VCaP (cell line): ENCODE data around the gene HHIP.

ENCODE experiments used
- H3K27ac ChIP-seq: fragments of 450-650 bp; 2 replicates; pipeline ENCODE4 v1.5.1; 2017
- CTCF ChIP-seq: fragments of 450-650 bp; conservative IDR thresholded peaks from 2 replicates; pipeline ENCODE4 v1.5.1; 2017; ENCODE audit warnings: mild to moderate bottlenecking, moderate library complexity

HHIP gene

GRCh38 chr4:144648042-144648441 is 2.1 kb downstream of the HHIP start:
- no peak for TF ChIP-seq CTCF
- H3K27ac ChIP-seq: no peak overlapping the region

DNA sequence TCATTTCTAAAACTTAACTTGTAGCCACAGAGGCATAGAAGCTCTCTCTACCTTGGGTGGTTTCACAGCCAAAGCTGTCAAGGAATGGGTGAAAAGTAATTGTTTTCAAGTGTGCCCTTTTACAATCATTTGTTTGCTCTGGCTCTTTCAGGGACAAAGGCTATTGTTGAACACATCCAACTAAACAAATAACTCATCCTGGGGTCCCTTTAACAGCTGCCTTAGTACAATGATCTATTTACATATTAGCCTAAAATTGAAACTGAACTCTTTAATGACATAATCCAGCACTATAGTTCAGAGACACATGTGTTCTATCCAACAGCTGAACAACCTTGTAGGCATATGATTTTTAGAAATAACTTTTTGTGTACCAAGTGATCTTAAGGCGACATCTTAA is 3.7 kb downstream of the HHIP start:
- TF ChIP-seq CTCF: no peak
- no peak overlapping the region for H3K27ac ChIP-seq

DNA sequence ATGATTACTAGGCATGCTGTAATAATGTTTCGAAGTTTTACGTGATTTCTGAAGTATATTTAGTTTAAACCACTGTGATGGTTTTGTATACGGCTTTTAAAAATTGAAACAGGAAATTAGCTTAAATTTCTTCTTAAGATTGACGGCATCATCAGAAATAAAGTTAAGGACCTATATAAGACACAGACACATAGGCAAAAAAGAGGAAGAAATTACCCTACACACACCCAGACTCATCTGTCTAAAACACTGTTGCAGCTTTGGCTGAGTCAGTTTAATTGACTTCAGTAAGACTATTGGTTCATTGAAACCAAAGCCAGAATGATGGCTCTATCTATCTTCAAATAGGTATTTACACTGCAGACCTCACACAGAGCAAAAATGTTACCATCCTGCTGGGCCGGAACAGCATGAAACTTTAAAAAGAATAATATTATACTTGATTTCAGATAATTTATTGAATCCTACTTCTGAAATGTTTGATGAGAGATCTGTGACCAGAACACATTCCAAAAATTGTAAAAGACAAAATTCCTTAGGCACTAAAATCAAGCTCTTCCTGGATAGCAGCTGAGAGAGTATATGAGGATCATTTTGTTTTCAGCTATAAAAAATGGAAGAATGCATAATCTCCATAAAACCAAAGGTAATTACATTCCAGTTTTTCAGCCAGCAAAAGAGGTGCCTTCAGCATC is 4.5 kb downstream of the HHIP start:
- no peak for TF ChIP-seq CTCF
- no peak overlapping the region for H3K27ac ChIP-seq

DNA sequence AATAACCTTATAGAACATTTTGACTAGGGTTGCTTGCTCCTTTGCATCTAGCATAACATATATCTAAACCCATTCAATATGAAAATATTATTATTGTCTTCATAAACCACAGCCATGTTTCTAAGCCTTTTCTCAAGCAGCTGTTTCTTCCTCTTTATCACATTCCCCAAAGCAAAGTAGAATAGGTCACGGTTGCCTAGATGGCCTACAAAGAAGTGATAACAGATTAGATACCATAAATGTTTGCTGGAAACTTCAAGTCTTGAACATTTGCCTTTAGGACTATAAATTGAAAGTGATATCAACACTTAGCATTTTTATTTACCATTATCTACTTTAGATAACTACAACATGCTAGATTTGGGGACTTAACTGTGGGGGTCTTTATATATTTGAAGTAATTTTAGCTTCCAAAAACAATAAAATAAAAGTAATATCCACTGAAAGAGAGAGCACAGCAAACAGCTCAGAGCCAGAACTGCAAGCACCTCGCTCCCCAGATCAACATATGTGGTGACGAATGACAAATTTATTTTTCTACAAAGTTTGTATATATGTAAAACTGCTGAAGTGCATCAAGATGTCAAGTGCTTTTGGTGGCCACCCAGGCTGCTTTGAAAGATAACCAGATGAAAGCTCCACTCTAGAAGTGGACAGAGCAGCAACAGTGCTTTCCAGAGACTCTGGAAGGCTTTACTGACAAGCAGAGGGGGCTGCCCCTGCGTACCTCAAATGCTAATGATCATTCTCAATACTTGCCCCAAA is 8.0 kb downstream of the HHIP start:
- TF ChIP-seq CTCF: no peak

DNA sequence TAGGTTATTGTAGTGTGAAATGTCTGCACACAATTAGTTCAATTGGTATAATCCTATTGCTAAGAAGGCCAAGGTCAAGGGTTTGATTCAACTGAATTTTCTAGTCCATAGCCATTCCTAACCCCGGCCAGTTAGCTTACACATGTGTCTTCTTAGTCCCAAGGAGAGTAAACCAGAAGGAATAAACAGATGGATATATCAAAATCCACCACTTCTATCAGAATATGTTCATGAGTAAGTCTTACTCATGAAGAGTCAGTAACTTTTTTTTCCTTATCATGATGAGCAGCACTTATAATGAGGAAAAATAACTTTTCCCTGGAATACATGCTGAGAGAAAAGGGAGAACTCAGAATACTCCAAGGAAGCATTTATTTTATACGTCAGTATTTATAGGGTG is 9.5 kb downstream of the HHIP start:
- TF ChIP-seq CTCF: no peak
- H3K27ac ChIP-seq: no peak overlapping the region

More for the DNA sequence above, 8.0 kb downstream of the HHIP start:
- no peak overlapping the region for H3K27ac ChIP-seq

DNA sequence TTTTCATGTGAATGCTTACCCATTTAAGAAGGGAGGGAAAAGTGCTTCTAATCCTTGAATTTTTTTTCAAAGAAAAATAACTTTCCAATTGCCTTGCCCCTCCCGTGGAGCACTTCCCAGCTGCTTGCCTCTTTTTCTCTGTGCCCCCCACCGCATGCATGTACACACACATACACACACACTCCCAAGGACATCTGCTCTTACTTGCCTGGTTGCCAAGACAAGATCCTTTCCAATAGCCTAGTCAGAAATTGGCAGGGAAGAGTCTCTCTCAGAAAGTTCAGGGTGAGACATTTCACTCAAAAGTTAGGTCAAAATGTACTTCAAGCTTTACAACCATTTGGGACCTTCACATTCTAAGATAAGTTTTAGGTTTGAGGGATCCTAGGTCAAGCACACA is 10.9 kb downstream of the HHIP start:
- no peak overlapping the region for H3K27ac ChIP-seq
- no peak for TF ChIP-seq CTCF

DNA sequence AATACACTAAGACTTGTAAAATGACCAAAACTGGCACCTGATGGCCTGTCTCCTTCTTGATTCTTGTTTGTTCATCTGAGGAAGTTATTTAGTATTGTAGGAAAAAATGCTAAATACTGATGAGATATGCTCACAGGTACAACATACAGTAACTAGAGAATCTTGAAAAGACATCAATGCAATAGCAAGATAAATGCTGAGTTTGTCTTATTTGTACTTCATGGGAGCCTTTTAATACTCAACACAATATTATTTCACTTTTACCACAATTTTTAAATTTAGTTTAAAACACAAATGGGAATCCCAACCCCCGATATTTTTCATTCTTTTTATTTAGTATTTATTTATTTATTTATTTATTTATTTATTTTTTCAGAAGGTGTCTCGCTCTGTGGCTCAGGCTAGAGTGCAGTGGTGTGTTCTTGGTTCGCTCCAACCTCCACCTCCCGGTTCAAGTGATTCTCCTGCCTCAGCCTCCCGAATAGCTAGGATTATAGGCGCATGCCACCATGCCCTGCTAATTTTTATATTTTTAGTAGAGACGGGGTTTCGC is 12.1 kb downstream of the HHIP start:
- no peak overlapping the region for H3K27ac ChIP-seq
- TF ChIP-seq CTCF: no peak
